Sigmoid colon (tissue), 7 donors: ENCODE results near the gene RPP25L. TPM values are rescaled to one million over a fixed set of nuclear protein-coding genes. Genes with fewer than 3 reads are reported as not detected.

Experiments used
- DNase-seq: peaks from one replicate; pipeline ENCODE4 v3.0.0-alpha.2; 2019
- H3K27ac ChIP-seq, 4 donors: fragments of 200-600 bp; sonication (generic); one replicate each; pipeline ENCODE4 v1.5.1; 2016 to 2019; ENCODE audit warnings: mild to moderate bottlenecking in 1 of 4
- H3K27me3 ChIP-seq, 3 donors: fragments of 200-600 bp; sonication (generic); one replicate each; pipeline ENCODE4 v1.5.1; 2019; ENCODE audit warnings: mild to moderate bottlenecking in 1 of 3
- H3K36me3 ChIP-seq, 4 donors: fragments of 200-600 bp; sonication (generic); one replicate each; pipeline ENCODE4 v1.5.1; 2016 to 2019
- H3K4me1 ChIP-seq, 4 donors: fragments of 200-600 bp; sonication (generic); one replicate each; pipeline ENCODE4 v1.5.1; 2017 to 2019
- H3K4me3 ChIP-seq, 4 donors: fragments of 200-600 bp; sonication (generic); one replicate each; pipeline ENCODE4 v1.5.1; 2017 to 2019; ENCODE audit warnings: mild to moderate bottlenecking in 2 of 4, moderate library complexity in 1 of 4
- H3K9me3 ChIP-seq, 4 donors: fragments of 200-600 bp in 3 of 4; sonication (generic) in 3 of 4; one replicate each; pipeline versions ENCODE4 v1.5.1 to v1.6.1; 2013 to 2019
- CTCF ChIP-seq, 4 experiments: fragments of 450-650 bp in 3 of 4; fragments of 200-600 bp in 1 of 4; IDR thresholded peaks; one replicate each; pipeline ENCODE4 v1.5.1; 2016 to 2019; ENCODE audit warnings: antibody characterized with exemption in 4 of 4, mild to moderate bottlenecking in 3 of 4, moderate library complexity in 2 of 4
- EP300 ChIP-seq, 4 donors: sonication (generic); formaldehyde crosslinking; IDR thresholded peaks; one replicate each; pipeline ENCODE4 v1.6.1; 2017; ENCODE audit warnings: antibody characterized with exemption in 4 of 4
- POLR2A ChIP-seq, 2 donors: fragments of 450-650 bp; IDR thresholded peaks; one replicate each; pipeline ENCODE4 v1.6.1; 2016; ENCODE audit warnings: antibody characterized with exemption in 2 of 2, mild to moderate bottlenecking in 2 of 2, moderate library complexity in 2 of 2
- POLR2AphosphoS5 ChIP-seq, 4 donors: sonication (generic); formaldehyde crosslinking; IDR thresholded peaks; one replicate each; pipeline ENCODE4 v1.6.1; 2017; ENCODE audit warnings: antibody characterized with exemption in 4 of 4
- WGBS, 2 donors: extraction: QIAGEN DNeasy Blood & Tissue Kit; methylation state at CpG; one replicate each; pipeline ENCODE4 v1.1.7; 2013; 5-methylcytosine and 5-hydroxymethylcytosine counted together
- intact Hi-C: fragments of 100-400 bp; cut with DNase I; formaldehyde crosslinking; loops from one replicate; pipeline ENCODE4 v1.15.1; 2023
- polyA plus RNA-seq, 3 donors: library from polyadenylated mRNA; stranded (reverse); fragments of 200-250 nt; gene quantifications; one replicate each; pipeline ENCODE4 v1.2.3, GENCODE V29; 2013
- total RNA-seq, 4 donors: library from RNA; depleted of rRNA; stranded (reverse); fragments of >200 nt; gene quantifications; one replicate each; pipeline ENCODE4 v1.1.0, GENCODE V29; 2016
- donor health status: healthy with polysubstance abuse.
- donor health status: Bipolar disorder and iron deficiency.
- donor health status: healthy.

Gene RPP25L
- total and polyA plus RNA-seq, 7 donors, result 23.3 to 72.1 (median 44.3) TPM

- no peak overlapping the region for H3K4me3 ChIP-seq
- H3K4me1 ChIP-seq, result peaks cover 0 to 20% (median 14%) of the 10 kb centered on the region in 4 donors
- no peaks in the 10 kb centered on the region for H3K36me3 ChIP-seq
- H3K27me3 ChIP-seq, result peaks cover 16 to 82% (median 43%) of the 10 kb centered on the region in 3 donors
- 7 to 12% methylated on average over 17 of the region's 17 CpGs for WGBS, 2 donors
- TF ChIP-seq POLR2AphosphoS5 (IDR thresholded peaks at IDR 0.05), result no peak
- TF ChIP-seq EP300 (IDR thresholded peaks at IDR 0.05), result no peak
- no peak for TF ChIP-seq CTCF (IDR thresholded peaks at IDR 0.05)
- TF ChIP-seq POLR2A (IDR thresholded peaks at IDR 0.05), result no peak
- H3K9me3 ChIP-seq, result no peaks in the 10 kb centered on the region
- DNase-seq, result no peak
- no peak overlapping the region for H3K27ac ChIP-seq
- intact Hi-C loops, result no loop called here
Measured at GRCh38 chr9:34579104-34579807, 32.6 kb downstream of the RPP25L start.

GRCh38 chr9:34578241-34579103 lies 33.4 kb downstream of the RPP25L start:
- WGBS, 2 donors, result 13% methylated on average over 28 of the region's 28 CpGs

GRCh38 chr9:34577400-34578240 lies 34.3 kb downstream of the RPP25L start:
- WGBS, 2 donors, result 3 to 6% methylated on average over 62 of the region's 62 CpGs
- Histone ChIP-seq H3K27me3 (peaks cover 16 to 66% (median 43%) of the 10 kb centered on the region in 3 donors), H3K4me1 (peaks cover 0 to 20% (median 14%) of the 10 kb centered on the region in 4 donors), H3K27ac (peak overlapping the region in 2 of 4 donors; percentile 9 to 57), H3K36me3 (no peaks in the 10 kb centered on the region), H3K4me3 (peak overlapping the region in 3 of 4 donors; percentile 25 to 44 (median 43)), H3K9me3 (no peaks in the 10 kb centered on the region)
- no peak for TF ChIP-seq POLR2AphosphoS5 (IDR thresholded peaks at IDR 0.05)
- TF ChIP-seq EP300 (IDR thresholded peaks at IDR 0.05), result no peak
- no peak for TF ChIP-seq POLR2A (IDR thresholded peaks at IDR 0.05)
- no peak for TF ChIP-seq CTCF (IDR thresholded peaks at IDR 0.05)
- DNase-seq, result no peak
- intact Hi-C loops, result no loop called here

More at GRCh38 chr9:34578241-34579103, 33.4 kb downstream of the RPP25L start:
- no peak for DNase-seq
- H3K27me3 ChIP-seq, result peaks cover 16 to 75% (median 43%) of the 10 kb centered on the region in 3 donors
- H3K9me3 ChIP-seq, result no peaks in the 10 kb centered on the region
- peak overlapping the region in 3 of 4 donors; percentile 25 to 44 (median 43) for H3K4me3 ChIP-seq
- no peak for TF ChIP-seq CTCF (IDR thresholded peaks at IDR 0.05)
- no peak for TF ChIP-seq EP300 (IDR thresholded peaks at IDR 0.05)
- no peak for TF ChIP-seq POLR2A (IDR thresholded peaks at IDR 0.05)
- TF ChIP-seq POLR2AphosphoS5 (IDR thresholded peaks at IDR 0.05), result no peak
- H3K4me1 ChIP-seq, result peaks cover 0 to 20% (median 14%) of the 10 kb centered on the region in 4 donors
- H3K27ac ChIP-seq, result peak overlapping the region in 2 of 4 donors; percentile 9 to 57
- intact Hi-C loops, result no loop called here
- H3K36me3 ChIP-seq, result no peaks in the 10 kb centered on the region

- Histone ChIP-seq H3K36me3 (no peaks in the 10 kb centered on the region), H3K27me3 (peaks cover 16 to 65% (median 43%) of the 10 kb centered on the region in 3 donors), H3K9me3 (no peaks in the 10 kb centered on the region), H3K4me3 (no peak overlapping the region), H3K4me1 (peaks cover 0 to 20% (median 14%) of the 10 kb centered on the region in 4 donors), H3K27ac (no peak overlapping the region)
- TF ChIP-seq POLR2A (IDR thresholded peaks at IDR 0.05) (no peak), POLR2AphosphoS5 (IDR thresholded peaks at IDR 0.05) (no peak), CTCF (IDR thresholded peaks at IDR 0.05) (no peak), EP300 (IDR thresholded peaks at IDR 0.05) (no peak)
- DNase-seq, result no peak
- WGBS, 2 donors, result 59 to 62% methylated on average over 14 of the region's 14 CpGs
- intact Hi-C loops, result no loop called here
Measured at GRCh38 chr9:34576597-34577399, 35.1 kb downstream of the RPP25L start.
